Caco-2 (cell line): ENCODE results near the gene WHAMM. TPM values are rescaled to one million over a fixed set of nuclear protein-coding genes. Genes with fewer than 3 reads are reported as not detected.

Source experiments
- BruUV-seq: library from RNA; stranded (reverse); fragments of 400-500 nt; replicated peaks from 2 replicates; lab custom pipeline; 2021; lab: Mats Ljungman, UMichigan
- CTCF ChIA-PET: fragments of 300-600 bp; sonication (Branson Sonifier 250); formaldehyde crosslinking; loops from one replicate; lab custom pipeline; 2022; ENCODE audit warnings: antibody characterized with exemption; lab: Charles Lee
- POLR2A ChIA-PET: fragments of 300-600 bp; sonication (Branson Sonifier 250); formaldehyde crosslinking; loops from one replicate; lab custom pipeline; 2022; ENCODE audit warnings: antibody characterized with exemption; lab: Charles Lee
- DNase-seq, 2 experiments: peaks; one replicate each; pipeline versions ENCODE4 v3.0.0 to v3.0.0-alpha.2; 2020 to 2022
- H3K27me3 ChIP-seq: replicated peaks from 2 replicates; pipeline ENCODE4 v1.6.0; 2011; ENCODE audit warnings: low read length; ENCODE audit not compliant: control insufficient read depth, insufficient read depth
- H3K36me3 ChIP-seq: 2 replicates; pipeline ENCODE4 v1.5.1; 2011; ENCODE audit warnings: low read length; ENCODE audit not compliant: control insufficient read depth, insufficient read depth
- H3K4me1 ChIP-seq: fragments of 250-450 bp; sonication (Bioruptor Pico); 2 replicates; pipeline ENCODE4 v1.5.1; 2020; ENCODE audit warnings: mild to moderate bottlenecking
- H3K4me3 ChIP-seq: 2 replicates; pipeline ENCODE4 v1.5.1; 2011; ENCODE audit warnings: low read depth, mild to moderate bottlenecking, control low read depth, low read length
- H3K9me3 ChIP-seq: fragments of 250-450 bp; sonication (Bioruptor Pico); 2 replicates; pipeline ENCODE4 v1.5.1; 2020; ENCODE audit warnings: mild to moderate bottlenecking, moderate library complexity
- H3K27ac Mint-ChIP-seq: one replicate; pipeline ENCODE4 v1.8.0; 2022; ENCODE audit warnings: mixed read lengths; ENCODE audit not compliant: unreplicated experiment
- H3K27me3 Mint-ChIP-seq: one replicate; pipeline ENCODE4 v1.8.0; 2022; ENCODE audit warnings: mixed read lengths; ENCODE audit not compliant: insufficient read depth, unreplicated experiment
- H3K36me3 Mint-ChIP-seq: one replicate; pipeline ENCODE4 v1.8.0; 2022; ENCODE audit warnings: mild to moderate bottlenecking, mixed read lengths; ENCODE audit not compliant: insufficient read depth, unreplicated experiment
- H3K4me1 Mint-ChIP-seq: one replicate; pipeline ENCODE4 v1.8.0; 2022; ENCODE audit warnings: low read depth, mixed read lengths; ENCODE audit not compliant: unreplicated experiment
- H3K4me3 Mint-ChIP-seq: one replicate; pipeline ENCODE4 v1.8.0; 2022; ENCODE audit warnings: mild to moderate bottlenecking, moderate library complexity, mixed read lengths; ENCODE audit not compliant: unreplicated experiment
- H3K9me3 Mint-ChIP-seq: one replicate; pipeline ENCODE4 v1.8.0; 2022; ENCODE audit warnings: mixed read lengths; ENCODE audit not compliant: unreplicated experiment
- CTCF ChIP-seq, 2 experiments: fragments of 200-600 bp in 1 of 2; IDR thresholded peaks; 1 replicate in 1 of 2; 2 replicates in 1 of 2; pipeline versions ENCODE4 v1.5.1 to v1.8.0; 2011 to 2022; ENCODE audit warnings: antibody characterized with exemption in 1 of 2, control low read depth in 1 of 2, inconsistent platforms in 1 of 2, low read depth in 1 of 2, low read length in 1 of 2, mild to moderate bottlenecking in 1 of 2, moderate library complexity in 1 of 2; ENCODE audit not compliant: insufficient read depth in 1 of 2, severe bottlenecking in 1 of 2, unreplicated experiment in 1 of 2
- intact Hi-C: fragments of 100-400 bp; cut with micrococcal nuclease; formaldehyde crosslinking; loops from one replicate; pipeline ENCODE4 v1.10.0; 2022; ENCODE audit not compliant: unreplicated experiment
- total RNA-seq: library from RNA; stranded (reverse); gene quantifications from 2 replicates; pipeline ENCODE4 v1.2.3, GENCODE V29; 2022

Gene WHAMM
- total RNA-seq, 1 experiment from 2014 or later, result 7.8 TPM

GRCh38 chr15:82803793-82804574 is 5.4 kb upstream of the WHAMM start:
- ChIA-PET CTCF (no interaction called here), POLR2A (no interaction called here)
- H3K27ac Mint-ChIP-seq, result no peak overlapping the region
- no peak for TF ChIP-seq CTCF (IDR thresholded peaks at IDR 0.05; ENCODE audit: insufficient read depth in 1 of 2, low read depth in 1 of 2, low read length in 1 of 2, severe bottlenecking in 1 of 2, unreplicated experiment in 1 of 2)
- peaks cover 7% of the 10 kb centered on the region for H3K4me1 Mint-ChIP-seq
- no peak for DNase-seq
- BruUV-seq, result no TSS peak
- intact Hi-C loops, result loop anchor here (10.0 kb wide), 1 partner anchor 181 kb away; the partner anchor contains the start of gene RAMAC
- no peak overlapping the region for H3K4me3 Mint-ChIP-seq
- H3K4me1 ChIP-seq, result no peaks in the 10 kb centered on the region
- no peak overlapping the region for H3K4me3 ChIP-seq
- H3K36me3 ChIP-seq, result no peaks in the 10 kb centered on the region
- H3K27me3 Mint-ChIP-seq, result peaks cover 17% of the 10 kb centered on the region
- H3K36me3 Mint-ChIP-seq, result no peaks in the 10 kb centered on the region
- H3K9me3 ChIP-seq, result no peaks in the 10 kb centered on the region
- no peaks in the 10 kb centered on the region for H3K9me3 Mint-ChIP-seq
- H3K27me3 ChIP-seq, result no peaks in the 10 kb centered on the region

- no peaks in the 10 kb centered on the region for H3K4me1 ChIP-seq
- H3K9me3 ChIP-seq, result no peaks in the 10 kb centered on the region
- peaks cover 4% of the 10 kb centered on the region for H3K36me3 Mint-ChIP-seq
- H3K27ac Mint-ChIP-seq, result no peak overlapping the region
- H3K4me3 Mint-ChIP-seq, result no peak overlapping the region
- H3K27me3 ChIP-seq, result no peaks in the 10 kb centered on the region
- no peak for DNase-seq
- H3K4me1 Mint-ChIP-seq, result peaks cover 9% of the 10 kb centered on the region
- no TSS peak for BruUV-seq
- no peak for TF ChIP-seq CTCF (IDR thresholded peaks at IDR 0.05; ENCODE audit: insufficient read depth in 1 of 2, low read depth in 1 of 2, low read length in 1 of 2, severe bottlenecking in 1 of 2, unreplicated experiment in 1 of 2)
- ChIA-PET CTCF (no interaction called here), POLR2A (no interaction called here)
- intact Hi-C loops, result loop anchor here (10.0 kb wide), 1 partner anchor 180 kb away; the partner anchor contains the start of gene RAMAC
- H3K36me3 ChIP-seq, result no peaks in the 10 kb centered on the region
- no peaks in the 10 kb centered on the region for H3K9me3 Mint-ChIP-seq
- H3K4me3 ChIP-seq, result no peak overlapping the region
- peaks cover 12% of the 10 kb centered on the region for H3K27me3 Mint-ChIP-seq
Measured at GRCh38 chr15:82804575-82804949, 4.9 kb upstream of the WHAMM start.

- H3K4me1 Mint-ChIP-seq, result peaks cover 9% of the 10 kb centered on the region
- no peak within 1 kb of the TSS for H3K4me3 Mint-ChIP-seq
- no peaks in the 10 kb centered on the region for H3K4me1 ChIP-seq
- ChIA-PET POLR2A (no interaction called here), CTCF (no interaction called here)
- H3K9me3 Mint-ChIP-seq, result no peaks in the 10 kb centered on the region
- intact Hi-C loops, result loop anchor here (5.0 to 10.0 kb wide), 2 partner anchors 179 to 206 kb away; partner anchors contain the start of genes C15orf40 and RAMAC
- H3K36me3 Mint-ChIP-seq, result peaks cover 5% of the 10 kb centered on the region
- no peaks in the 10 kb centered on the region for H3K9me3 ChIP-seq
- no peaks in the 10 kb centered on the region for H3K36me3 ChIP-seq
- H3K27me3 ChIP-seq, result no peaks in the 10 kb centered on the region
- TF ChIP-seq CTCF (IDR thresholded peaks at IDR 0.05; ENCODE audit: insufficient read depth in 1 of 2, low read depth in 1 of 2, low read length in 1 of 2, severe bottlenecking in 1 of 2, unreplicated experiment in 1 of 2), result no peak
- BruUV-seq, result no TSS peak
- H3K4me3 ChIP-seq, result no peak within 1 kb of the TSS
- peaks cover 7% of the 10 kb centered on the region for H3K27me3 Mint-ChIP-seq
- no peak for DNase-seq
- no peak within 1 kb of the TSS for H3K27ac Mint-ChIP-seq
Measured at GRCh38 chr15:82805994-82806406, 3.4 kb upstream of the WHAMM start, which contains the start of gene FSD2. FSD2 (minus strand) TSS chr15:82806069; CDS start chr15:82787390, 18,679 bp downstream.
